Breast epithelium (tissue), 4 donors: ENCODE data around the gene VEGFA. TPM values are rescaled to one million over a fixed set of nuclear protein-coding genes. Genes with fewer than 3 reads are reported as not detected.

ENCODE experiments used
- DNase-seq, 2 donors: peaks; one replicate each; pipeline ENCODE4 v3.0.0-alpha.2; 2019; ENCODE audit warnings: low spot score in 2 of 2
- H3K27ac ChIP-seq, 2 donors: fragments of 200-600 bp; sonication (generic) in 1 of 2; one replicate each; pipeline ENCODE4 v1.5.1; 2016 to 2019; ENCODE audit warnings: mild to moderate bottlenecking in 1 of 2
- H3K27me3 ChIP-seq, 2 donors: fragments of 200-600 bp; sonication (generic) in 1 of 2; one replicate each; pipeline versions ENCODE4 v1.5.1 to v1.6.0; 2017 to 2019; ENCODE audit warnings: control low read depth in 1 of 2, mild to moderate bottlenecking in 1 of 2
- H3K36me3 ChIP-seq: fragments of 200-600 bp; one replicate; pipeline ENCODE4 v1.5.1; 2019
- H3K4me1 ChIP-seq, 2 donors: fragments of 200-600 bp; sonication (generic); one replicate each; pipeline ENCODE4 v1.5.1; 2016 to 2019; ENCODE audit warnings: control low read depth in 1 of 2
- H3K4me3 ChIP-seq, 3 donors: fragments of 200-600 bp; sonication (generic); 1 replicate in 2 of 3; 2 replicates in 1 of 3; pipeline ENCODE4 v1.5.1; 2016 to 2019; ENCODE audit warnings: mild to moderate bottlenecking in 3 of 3, moderate library complexity in 2 of 3
- H3K9me3 ChIP-seq, 2 donors: fragments of 200-600 bp; sonication (generic) in 1 of 2; one replicate each; pipeline ENCODE4 v1.5.1; 2016 to 2019; ENCODE audit warnings: control low read depth in 1 of 2
- CTCF ChIP-seq, 3 donors: fragments of 450-650 bp; IDR thresholded peaks; one replicate each; pipeline ENCODE4 v1.5.1; 2016 to 2017; ENCODE audit warnings: antibody characterized with exemption in 3 of 3, mild to moderate bottlenecking in 3 of 3, moderate library complexity in 3 of 3
- POLR2A ChIP-seq: fragments of 450-650 bp; IDR thresholded peaks from one replicate; pipeline ENCODE4 v1.6.1; 2016; ENCODE audit warnings: antibody characterized with exemption, mild to moderate bottlenecking, moderate library complexity
- POLR2AphosphoS5 ChIP-seq, 3 donors: sonication (generic); formaldehyde crosslinking; IDR thresholded peaks; one replicate each; pipeline ENCODE4 v1.6.1; 2017; ENCODE audit warnings: antibody characterized with exemption in 3 of 3
- intact Hi-C: fragments of 100-400 bp; cut with DNase I; formaldehyde crosslinking; loops from one replicate; pipeline ENCODE4 v1.15.1; 2023; ENCODE audit warnings: low total_unique reads
- total RNA-seq, 3 donors: library from RNA; depleted of rRNA; stranded (reverse); fragments of >200 nt; gene quantifications; one replicate each; pipeline ENCODE4 v1.1.0, GENCODE V29; 2016

VEGFA gene
- 100 to 1,000 TPM; 123 to 230 (median 132) TPM for total RNA-seq

- peak within 1 kb of the TSS; percentile 95 to 96 for H3K27ac ChIP-seq
- H3K27me3 ChIP-seq: no peaks in the 10 kb centered on the region
- peaks cover 0 to 32% of the 10 kb centered on the region in 2 donors for H3K4me1 ChIP-seq
- peak within 1 kb of the TSS; percentile 75 to 93 (median 76) for H3K4me3 ChIP-seq
- no peaks in the 10 kb centered on the region for H3K9me3 ChIP-seq
- TF ChIP-seq POLR2AphosphoS5 (IDR thresholded peaks at IDR 0.05): peak; percentile 30 to 76 (median 46)
- peak; percentile 96 to 99 (median 98) for TF ChIP-seq CTCF (IDR thresholded peaks at IDR 0.05)
- TF ChIP-seq POLR2A: no peak
- no peaks in the 10 kb centered on the region for H3K36me3 ChIP-seq
- DNase-seq: peak; percentile 85 to 89
- intact Hi-C loops: loop anchor here (5.0 kb wide), 1 partner anchor 102 kb away; no protein-coding TSS in a partner anchor
Measured at GRCh38 chr6:43769526-43770371, at the start of gene VEGFA. TSS of gene VEGFA (plus strand) at chr6:43770211.

GRCh38 chr6:43720999-43721398 is 49.0 kb upstream of the VEGFA start:
- DNase-seq: no peak
- H3K9me3 ChIP-seq: no peaks in the 10 kb centered on the region
- H3K4me1 ChIP-seq: peaks cover 19 to 24% of the 10 kb centered on the region in 2 donors
- TF ChIP-seq CTCF (IDR thresholded peaks at IDR 0.05) (no peak), POLR2AphosphoS5 (IDR thresholded peaks at IDR 0.05) (no peak), POLR2A (no peak)
- no peak overlapping the region for H3K4me3 ChIP-seq
- no peak overlapping the region for H3K27ac ChIP-seq
- intact Hi-C loops: no loop called here
- H3K27me3 ChIP-seq: no peaks in the 10 kb centered on the region
- H3K36me3 ChIP-seq: no peaks in the 10 kb centered on the region

- no peak for TF ChIP-seq CTCF (IDR thresholded peaks at IDR 0.05)
- TF ChIP-seq POLR2AphosphoS5 (IDR thresholded peaks at IDR 0.05): no peak
- TF ChIP-seq POLR2A: no peak
- peaks cover 11 to 17% of the 10 kb centered on the region in 2 donors for H3K4me1 ChIP-seq
- no peak for DNase-seq
- no peak overlapping the region for H3K27ac ChIP-seq
- no peaks in the 10 kb centered on the region for H3K27me3 ChIP-seq
- intact Hi-C loops: no loop called here
- no peaks in the 10 kb centered on the region for H3K36me3 ChIP-seq
- no peak overlapping the region for H3K4me3 ChIP-seq
- no peaks in the 10 kb centered on the region for H3K9me3 ChIP-seq
Measured at GRCh38 chr6:43722920-43723545, 47.0 kb upstream of the VEGFA start.

DNA sequence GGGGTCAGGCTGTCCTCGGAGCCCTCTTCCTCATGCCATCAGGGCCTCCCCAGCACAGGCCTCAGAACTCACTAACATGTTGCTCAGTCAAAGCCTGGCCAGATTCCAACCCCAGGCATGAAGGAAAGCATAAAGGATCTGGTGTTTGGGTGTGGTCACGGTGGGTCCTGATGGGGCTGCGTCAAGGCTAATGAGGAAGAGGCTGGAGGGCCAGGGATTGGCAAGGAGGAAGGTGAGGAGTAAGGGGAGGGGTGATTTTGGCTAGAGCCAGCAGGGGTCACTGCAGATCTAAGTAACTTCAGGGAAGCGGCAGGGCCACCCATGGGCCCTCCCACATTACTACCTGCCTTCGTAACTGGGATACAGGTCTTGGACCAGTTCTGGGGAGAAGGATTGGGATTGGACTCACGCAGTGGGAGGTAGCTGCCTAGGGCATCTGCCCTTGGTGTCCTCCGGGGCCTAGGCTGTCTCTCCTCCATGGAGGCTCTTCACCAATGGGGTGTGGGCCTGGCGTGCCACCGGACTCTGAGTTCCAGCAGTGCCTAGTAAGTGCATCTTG is 46.2 kb upstream of the VEGFA start:
- H3K4me1 ChIP-seq: peaks cover 11 to 17% of the 10 kb centered on the region in 2 donors
- H3K4me3 ChIP-seq: no peak overlapping the region
- H3K27me3 ChIP-seq: no peaks in the 10 kb centered on the region
- DNase-seq: peak; percentile 66 to 69
- H3K36me3 ChIP-seq: no peaks in the 10 kb centered on the region
- H3K27ac ChIP-seq: peak overlapping the region; percentile 68 to 87
- no peaks in the 10 kb centered on the region for H3K9me3 ChIP-seq
- intact Hi-C loops: no loop called here
- TF ChIP-seq POLR2AphosphoS5 (IDR thresholded peaks at IDR 0.05): no peak
- peak; percentile 14 to 73 (median 47) for TF ChIP-seq CTCF (IDR thresholded peaks at IDR 0.05)
- no peak for TF ChIP-seq POLR2A
